GM12892 (cell line): ENCODE measurements around the gene SURF2.

ENCODE experiments used
- POLR2A ChIP-seq: IDR thresholded peaks from 2 replicates; pipeline ENCODE4 v1.6.1; 2011; ENCODE audit warnings: low read depth, low read length, control low read depth
- POLR2AphosphoS5 ChIP-seq: IDR thresholded peaks from 2 replicates; pipeline ENCODE4 v1.6.1; 2011; ENCODE audit warnings: low read depth, low read length, control low read depth

DNA sequence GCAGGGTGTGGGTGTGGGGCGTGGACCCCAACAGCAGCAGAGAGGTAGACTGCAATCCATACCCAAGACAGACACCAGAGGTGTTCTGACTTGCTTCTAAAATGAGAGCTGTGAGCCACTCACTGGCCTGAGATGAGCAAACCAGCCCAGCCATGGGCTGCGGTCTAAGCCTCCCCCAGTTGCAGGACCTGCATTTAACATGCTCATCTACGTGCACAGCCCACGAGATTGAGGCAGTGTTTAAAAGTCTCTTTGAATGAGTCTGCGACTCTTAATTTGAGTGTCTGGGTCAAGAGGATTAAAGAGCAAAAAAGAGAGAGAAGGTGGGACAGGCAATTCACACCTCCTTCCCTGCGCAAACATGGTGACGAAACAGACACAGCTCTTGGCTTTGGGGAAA lies 13.6 kb downstream of the SURF2 start:
- TF ChIP-seq POLR2A: no peak
- no peak for TF ChIP-seq POLR2AphosphoS5
